ENCODE measurements around the gene CELSR2.
"Not testable (repeated sequence)": the region's sequence is repeated elsewhere in the genome, so short reads cannot be mapped to it uniquely, and the experiment has no call there.

The CELSR2 gene

GRCh38 chr1:109301874-109302273 is 52.5 kb downstream of the CELSR2 start:
- DNase-seq = no peak

- no peak for DNase-seq
Observed at GRCh38 chr1:109304226-109304920, 55.0 kb downstream of the CELSR2 start.

GRCh38 chr1:109305991-109306390 is 56.7 kb downstream of the CELSR2 start:
- DNase-seq = not testable (repeated sequence)

GRCh38 chr1:109306832-109307273 is 57.5 kb downstream of the CELSR2 start, which contains the start of gene MYBPHL:
Gene MYBPHL, minus strand, starts transcription at chr1:109307011. Its CDS starts 20 bp downstream, at chr1:109306991.
- no peak for DNase-seq

- DNase-seq = no peak
Observed at GRCh38 chr1:109307274-109308021, 58.1 kb downstream of the CELSR2 start.

- no peak for DNase-seq
Observed at GRCh38 chr1:109309347-109309746, 60.0 kb downstream of the CELSR2 start.

- DNase-seq = no peak
Observed at GRCh38 chr1:109312246-109312645, 62.9 kb downstream of the CELSR2 start.

- no peak for DNase-seq
Observed at GRCh38 chr1:109312978-109313775, 63.8 kb downstream of the CELSR2 start.

- DNase-seq = no peak
Observed at GRCh38 chr1:109314795-109315194, 65.5 kb downstream of the CELSR2 start.

- DNase-seq = no peak
Observed at GRCh38 chr1:109315288-109315687, 65.9 kb downstream of the CELSR2 start.

GRCh38 chr1:109316506-109316905 is 67.2 kb downstream of the CELSR2 start:
- no peak for DNase-seq

GRCh38 chr1:109319114-109319513 is 69.8 kb downstream of the CELSR2 start:
- DNase-seq = no peak

- no peak for DNase-seq
Observed at GRCh38 chr1:109322974-109323373, 73.6 kb downstream of the CELSR2 start.

Measured in fibroblast of skin of abdomen (primary cell).